Measurements from ENCODE around the gene TMEM86B.
"Not testable (repeated sequence)": the region's sequence is repeated elsewhere in the genome, so short reads cannot be mapped to it uniquely, and the experiment has no call there.

The TMEM86B gene

DNA sequence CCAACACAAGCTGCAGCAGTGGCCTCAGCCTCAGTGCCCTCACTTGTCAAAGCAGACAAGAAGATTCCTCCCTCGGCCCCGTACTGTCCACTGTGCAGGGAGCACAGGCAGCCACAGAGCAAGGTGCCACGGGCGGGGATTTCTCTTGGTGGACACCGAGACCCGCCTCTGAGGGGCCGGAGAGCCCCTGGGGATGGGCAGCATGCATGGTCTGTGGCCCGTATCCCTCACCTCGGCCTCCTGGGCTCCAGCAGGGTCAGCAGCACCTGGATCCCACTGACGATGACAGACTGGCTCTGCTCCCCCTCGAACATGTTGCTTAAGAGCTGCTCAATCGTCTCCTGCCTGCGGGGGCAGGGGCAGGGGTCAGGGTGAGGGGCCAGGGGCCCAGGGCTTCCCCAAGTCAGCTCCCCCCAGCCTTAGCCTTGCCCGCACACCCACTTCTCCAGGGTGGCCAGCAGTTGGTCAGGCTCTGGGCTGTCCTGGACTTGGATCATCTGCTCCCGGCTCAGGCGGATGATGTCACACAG lies 13.4 kb upstream of the TMEM86B start:
- DNase-seq (ENCODE audit: low spot score) = no peak

DNA sequence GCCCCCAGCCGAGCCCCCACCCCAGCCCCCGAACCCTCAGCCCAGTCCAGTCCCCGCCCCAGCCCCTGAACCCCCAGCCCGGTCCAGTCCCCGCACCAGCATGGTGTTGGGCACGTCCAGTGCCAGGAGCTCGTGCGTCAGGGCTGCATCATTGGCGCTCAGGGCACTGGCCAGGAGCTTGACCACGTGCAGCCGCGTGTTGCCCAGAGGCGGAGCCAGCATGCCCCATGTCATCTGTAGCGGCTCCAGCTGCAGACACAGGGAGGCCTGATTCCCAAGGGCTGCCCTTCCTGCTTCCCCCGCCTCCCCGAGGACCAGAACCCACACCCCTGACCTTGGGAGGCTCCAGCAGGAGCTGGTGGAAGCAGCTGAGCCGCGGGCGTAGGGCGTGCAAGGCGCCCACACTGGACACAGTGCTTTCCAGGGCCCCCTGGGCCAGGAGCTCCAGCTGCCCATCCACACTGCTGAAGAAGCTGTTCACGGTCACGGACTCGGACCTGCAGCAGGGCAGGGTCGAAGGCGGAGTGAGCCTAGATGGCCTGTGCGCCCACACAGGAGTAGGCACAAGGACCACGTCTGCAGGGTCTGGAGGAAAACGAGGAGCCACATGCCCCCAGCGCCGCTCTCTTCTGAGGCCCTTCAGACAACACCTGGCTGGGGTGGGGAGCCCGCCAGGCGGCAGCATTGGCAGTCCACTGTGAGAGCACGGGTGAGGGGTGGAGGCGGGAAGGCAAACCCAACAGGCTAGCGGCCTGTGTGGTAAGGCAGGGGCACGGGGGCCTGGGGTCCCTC lies 12.8 kb upstream of the TMEM86B start:
- DNase-seq (ENCODE audit: low spot score) = no peak

DNA sequence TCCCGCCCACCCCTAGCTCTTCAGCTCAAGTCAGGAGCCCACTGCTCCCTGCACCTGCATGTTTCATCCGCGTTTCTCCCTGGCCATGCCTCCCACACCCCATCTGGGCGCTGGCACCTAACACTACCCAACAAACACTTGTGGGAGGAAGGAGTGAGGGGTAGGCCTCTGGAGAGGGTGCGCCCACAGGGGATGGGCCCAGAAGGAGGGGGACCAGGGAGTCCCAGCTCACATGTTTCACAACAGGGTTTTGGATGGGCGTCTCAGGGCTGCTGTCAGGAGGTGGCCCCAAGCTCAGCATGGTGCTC lies 12.1 kb upstream of the TMEM86B start:
- DNase-seq (ENCODE audit: low spot score) = no peak

DNA sequence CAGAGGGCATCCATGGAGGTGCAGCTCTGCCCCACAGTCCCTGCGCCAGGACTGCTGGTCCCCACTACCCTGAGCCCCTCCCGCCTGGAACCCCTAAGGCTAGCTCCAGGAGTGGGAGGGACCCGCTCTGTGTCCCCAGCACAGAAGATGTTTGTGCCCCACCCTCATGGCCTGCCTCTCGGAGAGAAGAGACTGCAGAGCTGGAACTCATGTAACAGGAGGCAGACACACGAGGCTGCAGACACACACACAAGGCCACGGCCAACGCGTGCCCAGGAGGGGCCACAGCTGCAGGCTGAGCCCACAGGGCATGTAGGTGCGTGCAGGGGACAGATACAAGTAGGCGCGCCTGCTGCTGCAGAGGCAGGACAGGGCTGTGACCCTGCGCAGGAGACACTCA lies 10.4 kb upstream of the TMEM86B start:
- DNase-seq (ENCODE audit: low spot score) = no peak

DNA sequence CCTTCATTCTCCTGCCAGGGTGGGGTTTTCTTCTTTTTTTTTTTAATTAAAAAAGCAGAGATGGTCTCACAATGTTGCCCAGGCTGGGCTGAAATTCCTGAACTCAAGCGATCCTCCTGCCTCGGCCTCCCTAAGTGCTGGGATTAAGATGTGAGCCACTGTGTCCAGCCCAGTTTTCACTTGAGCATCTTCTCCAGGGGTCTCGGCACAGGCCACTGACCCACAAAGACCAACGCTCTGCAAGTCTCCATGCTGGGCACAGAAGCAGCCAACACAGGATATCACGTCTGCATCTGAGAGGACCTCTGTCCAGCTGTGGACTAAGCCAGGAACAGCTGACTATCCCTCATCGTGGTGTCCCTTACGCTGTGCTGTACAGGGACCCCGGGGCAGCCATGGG lies 9.5 kb upstream of the TMEM86B start:
- no peak for DNase-seq (ENCODE audit: low spot score)

DNA sequence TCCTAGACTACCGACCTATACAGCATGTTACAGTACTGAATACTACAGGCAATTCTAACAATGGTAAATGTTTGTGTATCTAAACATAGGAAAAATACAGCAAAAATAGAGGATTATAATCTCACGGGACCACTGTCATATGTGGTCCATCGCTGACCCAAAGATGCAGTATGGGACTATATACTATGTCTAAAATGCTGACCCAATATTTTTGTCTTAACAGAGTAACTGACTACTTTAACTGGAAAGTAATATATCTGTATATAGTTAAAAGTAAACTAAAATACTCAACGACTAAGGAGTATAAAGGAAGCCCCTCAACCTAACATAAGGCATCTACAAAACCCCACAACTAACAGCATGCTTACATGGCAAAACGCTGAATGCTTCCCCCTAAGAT lies 4.4 kb upstream of the TMEM86B start:
- no peak for DNase-seq (ENCODE audit: low spot score)

DNA sequence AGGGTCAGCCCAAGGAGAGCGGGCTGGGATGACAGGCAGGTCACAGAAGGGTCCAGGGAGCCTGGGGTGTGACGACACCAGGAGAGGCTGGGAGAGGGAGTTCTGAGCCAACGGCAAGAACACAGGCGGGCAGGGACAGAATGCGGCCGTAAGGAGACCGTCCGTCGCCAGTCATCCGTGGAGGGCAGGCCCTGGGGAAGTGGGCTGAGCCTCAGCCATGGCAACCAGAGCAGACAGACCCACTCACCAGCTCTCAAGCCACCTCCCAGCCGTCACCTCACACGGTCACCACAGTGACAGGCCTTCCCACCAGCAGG lies 3.7 kb upstream of the TMEM86B start:
- no peak for DNase-seq (ENCODE audit: low spot score)

DNA sequence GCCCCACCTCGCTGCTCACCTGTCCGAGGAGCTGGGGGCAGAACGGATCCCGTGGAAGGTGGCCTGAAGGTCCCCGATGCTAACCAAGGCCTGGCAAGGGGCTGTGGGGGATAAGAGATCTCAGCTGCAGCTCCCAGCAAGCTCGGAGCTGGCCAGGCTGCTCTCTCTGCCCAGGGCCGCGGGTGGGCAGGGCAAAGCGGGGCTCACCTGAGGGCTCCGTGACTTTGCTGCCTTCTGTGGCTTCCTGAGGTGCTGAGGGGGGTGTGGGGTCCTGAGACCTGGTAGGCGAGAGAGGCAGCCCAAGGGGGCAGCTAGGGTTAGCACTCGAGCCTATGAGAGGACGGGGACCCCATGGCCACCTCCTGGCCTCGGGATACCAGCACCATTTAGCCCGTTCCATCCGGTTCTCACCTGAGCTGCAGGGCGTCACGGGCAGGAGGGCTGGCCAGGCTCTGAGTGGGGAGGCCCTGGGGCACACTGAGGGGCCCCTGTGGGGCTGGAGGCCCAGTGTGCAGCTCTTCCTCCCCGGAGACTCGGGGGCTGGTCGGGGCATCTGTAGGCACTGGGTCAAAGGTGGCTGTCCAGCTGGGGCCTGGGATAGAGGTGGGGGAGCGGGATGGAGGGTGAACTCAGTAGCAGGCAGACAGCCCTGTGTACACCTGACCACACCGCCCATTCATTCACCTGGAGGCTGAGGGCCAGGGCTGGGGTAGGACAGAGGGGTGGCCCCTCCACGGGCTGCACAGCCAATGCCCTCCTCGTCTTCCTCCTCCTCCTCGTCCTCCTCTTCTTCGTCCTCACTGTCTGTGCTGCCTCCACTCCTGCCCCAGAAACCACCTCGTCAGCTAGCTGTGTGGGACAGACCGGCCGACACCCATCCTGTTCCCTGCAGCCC lies 3.1 kb upstream of the TMEM86B start:
- no peak for DNase-seq (ENCODE audit: low spot score)

DNA sequence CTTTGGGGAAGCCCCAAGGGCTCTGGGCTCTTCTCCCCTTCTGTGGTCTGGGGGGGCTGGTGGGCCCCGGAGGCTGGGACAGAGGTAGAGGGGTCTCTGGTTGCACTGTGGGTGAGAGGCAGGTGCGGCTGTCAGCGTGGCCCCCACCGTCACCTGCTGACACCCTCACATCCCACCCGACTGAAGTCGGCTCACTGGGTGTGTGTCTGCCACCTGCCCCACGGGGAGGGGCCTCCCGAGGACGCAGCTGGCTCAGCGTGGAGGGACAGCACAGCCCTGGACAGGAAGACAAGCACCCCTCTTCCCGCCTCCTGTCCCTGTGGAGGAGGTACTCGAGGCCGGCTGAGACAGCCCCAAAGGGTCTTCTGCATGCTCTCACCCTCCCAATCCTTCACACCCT lies 2.2 kb upstream of the TMEM86B start:
- DNase-seq (ENCODE audit: low spot score) = no peak

DNA sequence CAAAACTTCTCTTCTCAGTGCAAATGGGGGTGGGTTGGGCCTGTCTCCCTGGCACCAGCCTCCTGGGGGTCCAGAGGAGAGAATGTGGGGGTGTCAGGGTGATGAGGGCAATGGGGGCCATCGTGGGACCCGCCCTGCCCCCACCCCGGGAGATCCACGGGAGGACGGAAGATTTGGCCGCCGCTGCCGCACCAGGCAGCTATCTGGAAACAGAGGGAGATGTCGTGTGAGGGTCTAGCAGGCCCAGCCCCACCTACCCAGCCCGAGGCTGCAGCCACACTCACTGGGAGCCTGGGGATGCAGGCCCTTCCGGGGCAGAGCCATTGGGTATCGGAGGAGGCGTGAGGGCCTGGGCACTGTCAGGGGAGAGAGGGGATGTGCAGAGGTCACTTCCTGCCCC lies 1.8 kb upstream of the TMEM86B start:
- no peak for DNase-seq (ENCODE audit: low spot score)

DNA sequence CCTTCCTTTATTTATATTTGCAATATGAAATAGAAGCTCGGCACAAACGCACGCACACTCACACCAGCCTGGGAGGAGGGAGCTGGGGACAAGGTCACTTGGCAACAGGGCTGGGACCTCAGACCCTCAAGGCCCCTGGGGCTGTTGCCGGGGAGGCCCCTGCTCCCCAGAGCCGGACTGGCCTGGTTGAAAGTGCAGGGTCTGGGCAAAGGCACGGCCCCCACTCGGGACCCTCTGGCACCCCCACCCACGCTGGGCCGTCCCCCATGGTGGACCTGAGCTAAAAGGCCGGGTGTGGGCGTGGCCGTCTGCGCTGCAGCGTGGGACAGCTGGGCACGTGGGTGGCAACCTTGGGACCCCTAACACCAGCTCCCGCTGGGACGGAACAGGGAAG lies 1.2 kb upstream of the TMEM86B start:
- DNase-seq (ENCODE audit: low spot score) = no peak

DNA sequence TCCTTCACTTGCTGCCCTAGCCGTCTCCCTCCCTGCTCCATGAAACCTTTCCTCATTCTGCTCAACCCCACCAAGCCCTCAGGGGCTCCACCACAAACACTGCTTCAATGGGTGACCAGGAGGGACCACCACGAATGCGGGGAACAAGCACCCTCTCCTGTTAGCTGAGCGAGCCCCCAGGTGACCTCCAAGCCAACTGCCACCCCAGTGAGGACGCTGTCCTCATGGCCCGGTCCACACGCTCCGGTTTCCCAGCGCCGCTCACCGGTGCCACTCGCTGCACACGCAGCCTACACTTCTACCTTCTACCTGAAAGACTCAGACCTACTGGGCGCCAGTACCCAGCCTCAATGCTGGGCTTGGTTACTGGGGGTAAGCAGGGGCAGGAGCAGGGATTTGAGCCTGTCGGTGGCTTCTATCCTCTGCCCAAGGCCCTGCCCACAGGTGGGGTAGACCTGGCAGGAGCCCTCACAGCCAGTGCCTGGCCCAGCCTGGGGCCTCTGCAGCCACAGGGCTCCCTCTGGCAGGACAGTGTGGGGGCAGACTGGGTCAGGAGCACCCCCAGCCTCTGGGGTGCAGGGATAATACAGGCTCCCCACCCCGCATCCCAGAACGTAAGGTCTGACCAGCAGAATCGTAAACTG lies 704 bp upstream of the TMEM86B start:
- DNase-seq (ENCODE audit: low spot score) = no peak

DNA sequence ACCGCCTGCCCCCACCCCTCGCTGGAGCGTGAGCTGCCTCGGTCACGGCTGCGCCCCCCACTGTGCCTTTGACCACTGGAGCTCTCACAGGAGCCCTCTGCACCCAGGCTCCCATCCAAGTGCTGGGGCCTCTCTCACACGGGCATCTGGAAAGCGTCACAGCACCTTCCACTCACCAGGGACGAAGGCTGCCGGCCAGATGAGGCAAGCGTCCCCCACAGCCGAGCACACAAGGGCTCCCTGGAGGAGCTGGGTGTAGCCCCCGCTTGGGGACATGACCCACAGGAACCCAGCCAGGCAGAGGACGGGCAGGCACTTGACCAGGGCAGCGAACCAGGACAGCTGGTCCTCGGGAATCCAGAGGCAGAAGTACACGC lies 560 bp downstream of the TMEM86B start:
- no peak for DNase-seq (ENCODE audit: low spot score)

DNA sequence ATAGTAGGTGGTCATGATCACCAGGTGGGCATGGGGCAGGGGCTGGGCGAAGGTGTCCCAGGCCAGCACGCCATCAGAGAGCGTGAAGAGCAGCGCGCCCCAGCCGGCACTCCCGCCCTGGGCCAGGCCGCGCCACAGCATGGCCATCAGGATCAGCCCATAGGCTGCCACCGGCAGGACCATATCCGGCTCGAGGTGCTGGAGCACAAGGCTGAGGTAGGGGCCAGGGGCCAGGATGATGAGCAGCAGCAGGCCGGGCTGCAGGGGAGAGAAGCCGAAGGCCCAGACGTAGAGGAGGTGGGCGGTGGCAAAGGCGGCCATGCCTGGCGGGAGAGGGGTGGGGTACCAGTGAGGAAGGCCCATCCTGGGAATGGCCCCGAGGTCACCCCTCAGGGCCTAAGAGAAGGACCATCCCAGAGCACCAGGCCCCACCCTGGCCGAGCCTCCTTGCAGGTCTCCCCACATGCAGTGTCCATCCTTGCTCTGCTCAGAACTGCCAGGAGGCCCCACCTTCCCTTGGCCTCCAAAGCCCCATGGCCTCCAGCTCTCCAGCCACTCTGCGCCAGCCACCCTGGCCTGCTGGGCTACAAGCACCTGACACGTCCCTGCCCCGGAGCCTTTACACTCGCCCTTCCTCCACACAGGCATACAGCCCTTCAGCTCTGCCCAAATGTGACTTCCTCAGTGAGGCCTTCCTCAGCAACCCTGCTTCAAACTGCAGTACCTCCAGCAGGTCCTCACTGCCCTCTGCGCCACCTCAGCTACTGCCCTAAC lies 1.1 kb downstream of the TMEM86B start:
- DNase-seq (ENCODE audit: low spot score) = no peak

DNA sequence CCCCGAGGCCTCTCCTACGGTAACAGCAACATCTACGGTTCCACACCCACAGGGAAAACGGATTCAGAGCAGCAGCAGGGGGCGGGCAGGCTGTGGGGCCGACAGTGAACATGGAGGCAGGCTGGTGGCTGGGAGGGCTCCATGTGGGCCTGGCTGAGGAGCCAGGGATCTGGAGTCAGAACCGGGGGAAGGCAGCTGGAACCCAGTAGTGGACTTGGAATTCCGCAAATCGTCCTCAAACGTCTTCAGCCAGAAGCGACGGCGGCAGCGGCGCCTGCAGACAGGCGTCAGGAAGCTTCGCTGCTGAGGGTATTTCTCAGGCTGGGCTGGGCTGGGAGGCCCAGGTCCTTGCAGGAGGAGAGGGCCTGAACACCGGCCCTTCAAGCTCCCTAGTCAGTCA lies 1.8 kb downstream of the TMEM86B start:
- DNase-seq (ENCODE audit: low spot score) = no peak

DNA sequence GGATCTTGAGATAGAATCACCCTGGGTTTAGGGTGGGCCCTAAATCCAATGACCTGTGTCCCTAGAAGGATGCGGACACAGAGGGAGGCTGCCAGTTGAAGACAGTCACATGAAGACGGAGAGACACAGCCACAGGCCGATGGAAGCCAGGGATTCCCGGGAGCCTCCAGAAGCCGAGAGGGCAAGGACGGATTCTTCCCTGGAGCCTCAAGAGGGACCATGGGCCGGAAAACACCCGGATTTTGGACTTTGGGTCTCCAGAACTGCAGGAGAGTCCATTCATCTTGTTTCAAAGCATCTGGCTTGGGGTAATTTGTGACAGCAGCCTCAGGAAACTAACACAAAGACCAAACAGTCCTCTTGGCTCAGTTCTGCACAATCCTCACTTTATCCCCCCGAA lies 2.3 kb downstream of the TMEM86B start:
- no peak for DNase-seq (ENCODE audit: low spot score)

DNA sequence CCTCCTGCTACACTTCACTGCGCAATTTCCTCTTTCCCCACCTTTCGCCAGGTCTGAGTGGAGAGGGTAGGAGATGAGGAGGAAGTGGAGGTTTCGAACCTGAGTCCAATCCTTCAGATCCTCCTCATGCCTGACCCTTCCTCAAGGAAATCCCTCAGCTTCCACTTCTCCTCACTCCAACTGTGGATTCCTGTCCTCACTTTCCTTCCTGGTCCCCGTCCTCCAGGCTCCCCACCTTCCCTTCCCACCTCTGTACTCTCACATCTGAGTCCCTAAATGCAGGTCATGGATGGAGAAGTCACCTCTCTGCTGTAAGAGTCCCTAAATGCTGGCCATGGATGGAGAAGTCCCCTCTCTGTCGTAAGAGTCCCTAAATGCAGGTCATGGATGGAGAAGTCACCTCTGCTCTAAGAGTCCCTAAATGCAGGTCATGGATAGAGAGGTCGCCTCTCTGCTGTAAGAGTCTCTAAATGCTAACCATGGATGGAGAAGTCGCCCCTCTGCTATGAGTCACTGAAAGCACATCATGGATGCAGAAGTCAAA lies 3.1 kb downstream of the TMEM86B start:
- no peak for DNase-seq (ENCODE audit: low spot score)

DNA sequence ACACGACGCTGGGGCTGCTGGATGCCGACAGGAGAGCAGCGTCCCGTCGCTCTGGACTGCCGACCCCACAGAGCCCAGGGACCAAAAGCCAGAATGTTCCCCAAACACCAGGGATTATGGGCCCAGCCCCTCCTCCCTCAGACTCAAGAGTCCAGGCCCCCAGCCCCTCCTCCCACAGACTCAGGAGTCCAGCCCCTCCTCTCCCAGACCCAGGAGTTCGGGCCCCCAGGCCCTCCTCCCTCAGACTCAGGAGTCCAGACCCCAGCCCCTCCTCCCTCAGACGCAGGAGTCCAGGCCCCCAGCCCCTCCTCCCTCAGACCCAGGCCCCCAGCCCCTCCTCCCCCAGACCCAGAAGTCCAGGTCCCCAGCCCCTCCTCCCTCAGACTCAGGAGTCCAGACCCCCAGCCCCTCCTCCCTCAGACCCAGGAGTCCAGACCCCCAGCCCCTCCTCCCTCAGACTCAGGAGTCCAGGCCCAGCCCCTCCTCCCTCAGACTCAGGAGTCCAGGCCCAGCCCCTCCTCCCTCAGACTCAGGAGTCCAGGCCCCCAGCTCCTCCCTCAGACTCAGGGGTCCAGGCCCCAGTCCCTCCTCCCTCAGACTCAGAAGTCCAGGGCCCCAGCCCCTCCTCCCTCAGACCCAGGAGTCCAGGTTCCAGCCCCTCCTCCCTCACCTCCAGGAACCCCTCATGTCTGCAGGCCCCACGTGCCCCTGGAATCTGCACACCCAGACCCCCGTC lies 3.7 kb downstream of the TMEM86B start:
- not testable (repeated sequence) for DNase-seq (ENCODE audit: low spot score)

DNA sequence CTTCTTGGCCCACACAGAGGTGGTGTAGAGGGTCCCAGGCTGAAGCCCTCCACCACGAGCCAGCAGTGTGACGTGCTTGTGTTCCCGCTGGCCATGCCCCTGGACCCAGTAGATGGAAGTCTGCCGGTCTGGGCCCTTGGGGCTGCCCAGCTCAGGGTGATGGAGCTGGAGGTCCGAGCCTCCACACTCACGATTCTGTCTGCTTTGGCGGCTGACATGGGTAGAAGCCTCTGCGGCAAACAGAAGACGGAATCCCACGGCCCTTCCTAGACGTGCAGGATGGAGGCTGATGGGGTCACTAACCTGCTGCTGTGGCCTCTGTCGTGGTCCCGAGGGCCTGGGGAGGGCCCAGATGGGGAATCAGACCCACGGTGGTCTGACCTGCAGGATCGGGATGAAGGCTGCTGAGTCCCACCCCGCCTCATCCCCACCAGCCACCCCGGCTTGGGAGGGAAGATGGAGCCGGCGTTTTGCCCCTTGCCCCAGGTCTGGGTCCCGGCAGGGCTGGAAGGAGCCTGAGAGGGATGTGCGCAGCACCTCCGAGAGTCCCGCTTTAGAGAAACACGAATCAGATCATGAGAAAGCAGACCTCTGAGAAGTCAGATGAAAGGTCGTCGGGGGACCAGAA lies 4.4 kb downstream of the TMEM86B start:
- no peak for DNase-seq (ENCODE audit: low spot score)

DNA sequence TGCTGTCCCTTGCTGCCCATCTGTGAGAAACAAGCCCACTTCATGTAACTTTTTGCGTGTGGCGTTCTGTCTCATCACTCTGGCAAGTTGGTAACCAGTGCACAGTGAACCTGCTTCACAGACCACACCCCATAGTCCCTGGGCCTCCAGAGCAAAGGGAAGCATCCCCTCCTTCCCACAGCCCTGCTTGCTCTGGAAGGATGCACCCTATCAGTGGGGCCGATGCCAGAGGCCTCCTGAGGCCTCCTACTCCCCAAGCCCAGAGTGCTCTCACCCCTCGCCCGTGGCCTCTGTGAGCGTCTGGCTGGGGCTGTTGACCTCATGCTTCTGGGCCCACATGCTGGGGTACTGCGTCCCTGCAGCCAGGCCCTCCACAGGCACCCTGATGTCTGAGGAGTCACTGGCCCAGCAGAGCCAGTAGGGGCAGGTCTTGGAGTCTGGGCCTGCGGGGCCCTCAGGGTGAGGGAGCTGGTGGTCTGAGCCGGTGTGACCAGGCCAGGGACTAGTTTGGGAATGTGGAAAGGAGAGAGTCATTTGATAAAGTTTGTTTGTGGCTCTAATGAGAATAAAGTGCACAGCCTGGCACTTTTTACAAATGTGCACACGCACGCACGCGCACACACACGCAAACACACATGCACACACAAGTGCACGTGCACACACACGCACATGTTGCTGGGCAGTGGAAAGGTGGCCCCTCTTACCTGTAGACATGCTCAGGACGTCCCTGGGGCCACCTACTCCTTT lies 5.1 kb downstream of the TMEM86B start:
- no peak for DNase-seq (ENCODE audit: low spot score)

Measured in CD4-positive, alpha-beta T cell treated with Interleukin-6 at 100 ng/mL for 8 hours (primary cell).